Upper lobe of left lung (tissue), 6 donors: ENCODE data around the gene MAG. TPM values are rescaled to one million over a fixed set of nuclear protein-coding genes. Genes with fewer than 3 reads are reported as not detected.

Experiments used
- ATAC-seq, 2 donors: fragments of 200-7000 bp; cut with Tn5 transposase; one replicate each; pipeline ENCODE4 v1.9.1; 2022; ENCODE audit warnings: mild to moderate bottlenecking in 2 of 2, moderate library complexity in 2 of 2; ENCODE audit not compliant: low FRiP score in 2 of 2
- DNase-seq, 2 donors: peaks; one replicate each; pipeline ENCODE4 v3.0.0-alpha.2; 2019 to 2020
- H3K27ac ChIP-seq, 4 donors: fragments of 200-600 bp; sonication (generic); one replicate each; pipeline ENCODE4 v1.5.1; 2016 to 2019
- H3K27me3 ChIP-seq, 4 donors: fragments of 200-600 bp; sonication (generic); one replicate each; pipeline ENCODE4 v1.5.1; 2017 to 2019
- H3K36me3 ChIP-seq, 4 donors: fragments of 200-600 bp; sonication (generic); one replicate each; pipeline ENCODE4 v1.5.1; 2016 to 2019
- H3K4me1 ChIP-seq, 4 donors: fragments of 200-600 bp; sonication (generic); one replicate each; pipeline ENCODE4 v1.5.1; 2018 to 2019
- H3K4me3 ChIP-seq, 4 donors: fragments of 200-600 bp; sonication (generic); one replicate each; pipeline ENCODE4 v1.5.1; 2017 to 2019; ENCODE audit warnings: mild to moderate bottlenecking in 2 of 4, moderate library complexity in 1 of 4
- H3K9me3 ChIP-seq, 4 donors: fragments of 200-600 bp; sonication (generic); one replicate each; pipeline ENCODE4 v1.5.1; 2018 to 2019
- CTCF ChIP-seq, 6 experiments: fragments of 450-650 bp in 4 of 6; fragments of 200-600 bp in 2 of 6; sonication (generic) in 2 of 6; IDR thresholded peaks; one replicate each; pipeline ENCODE4 v1.5.1; 2016 to 2019; ENCODE audit warnings: antibody characterized with exemption in 6 of 6
- EP300 ChIP-seq, 4 donors: sonication (generic); formaldehyde crosslinking; IDR thresholded peaks; one replicate each; pipeline ENCODE4 v1.5.1; 2017; ENCODE audit warnings: antibody characterized with exemption in 4 of 4, control low read depth in 2 of 4
- POLR2A ChIP-seq, 4 donors: fragments of 450-650 bp; IDR thresholded peaks; one replicate each; pipeline ENCODE4 v1.5.1; 2016 to 2017; ENCODE audit warnings: antibody characterized with exemption in 4 of 4, mild to moderate bottlenecking in 2 of 4
- POLR2AphosphoS5 ChIP-seq, 2 donors: sonication (generic); formaldehyde crosslinking; IDR thresholded peaks; one replicate each; pipeline ENCODE4 v1.5.1; 2017; ENCODE audit warnings: antibody characterized with exemption in 2 of 2
- WGBS, 2 donors: methylation state at CpG; one replicate each; pipeline ENCODE4 v1.1.5; 2017 to 2018; 5-methylcytosine and 5-hydroxymethylcytosine counted together
- total RNA-seq, 6 donors: library from RNA; depleted of rRNA in 4 of 6; stranded (reverse); fragments of >200 nt in 4 of 6; gene quantifications; one replicate each; pipeline versions ENCODE4 v1.1.0 to v1.2.1, GENCODE V29; 2016 to 2021
- donor health status: DM: no; HTN: no; CAD: no; lungs with moderate emphysema.
- donor health status: DM: no; HTN: yes; CAD: no; lungs with severe emphysema.

Gene MAG, protein sequence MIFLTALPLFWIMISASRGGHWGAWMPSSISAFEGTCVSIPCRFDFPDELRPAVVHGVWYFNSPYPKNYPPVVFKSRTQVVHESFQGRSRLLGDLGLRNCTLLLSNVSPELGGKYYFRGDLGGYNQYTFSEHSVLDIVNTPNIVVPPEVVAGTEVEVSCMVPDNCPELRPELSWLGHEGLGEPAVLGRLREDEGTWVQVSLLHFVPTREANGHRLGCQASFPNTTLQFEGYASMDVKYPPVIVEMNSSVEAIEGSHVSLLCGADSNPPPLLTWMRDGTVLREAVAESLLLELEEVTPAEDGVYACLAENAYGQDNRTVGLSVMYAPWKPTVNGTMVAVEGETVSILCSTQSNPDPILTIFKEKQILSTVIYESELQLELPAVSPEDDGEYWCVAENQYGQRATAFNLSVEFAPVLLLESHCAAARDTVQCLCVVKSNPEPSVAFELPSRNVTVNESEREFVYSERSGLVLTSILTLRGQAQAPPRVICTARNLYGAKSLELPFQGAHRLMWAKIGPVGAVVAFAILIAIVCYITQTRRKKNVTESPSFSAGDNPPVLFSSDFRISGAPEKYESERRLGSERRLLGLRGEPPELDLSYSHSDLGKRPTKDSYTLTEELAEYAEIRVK
- 1 to 10 TPM in 2 of 6 donors, under 1 TPM in 2, not detected in 2; 0.51 to 6.2 (median 2.2) TPM for total RNA-seq

- no peak for ATAC-seq
These were observed at the start of gene MAG for GRCh38 chr19:35291916-35292315. Gene MAG, plus strand, starts transcription at chr19:35292161. Its CDS starts 3,248 bp downstream, at chr19:35295409.

DNA sequence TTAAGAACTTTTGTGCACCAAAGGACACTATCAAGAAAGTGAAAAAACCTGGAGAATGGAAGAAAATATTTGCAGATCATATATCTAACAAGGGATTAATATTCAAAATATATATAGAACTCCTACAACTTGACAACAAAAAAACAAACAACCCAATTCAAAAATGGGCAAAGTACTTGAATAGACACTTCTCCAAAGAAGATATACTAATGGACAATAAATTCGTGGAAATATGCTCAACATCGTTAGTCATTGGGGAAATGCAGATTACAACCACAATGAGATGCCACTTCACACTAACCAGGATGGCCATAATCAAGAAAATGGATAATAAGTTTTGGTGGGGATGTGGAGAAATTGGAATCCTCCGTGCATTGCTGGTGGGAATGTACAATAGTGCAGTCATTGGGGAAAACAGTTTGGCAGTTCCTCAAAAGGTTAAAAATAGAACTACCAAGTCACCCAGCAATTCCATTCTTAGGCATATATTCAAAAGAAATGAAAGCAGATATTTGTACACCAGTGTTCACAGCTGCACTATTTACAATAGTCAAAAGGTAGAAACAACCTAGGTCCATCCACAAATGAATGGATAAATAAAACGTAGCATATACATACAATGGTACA is 45.4 kb upstream of the MAG start:
- Histone ChIP-seq H3K36me3 (peaks cover 0 to 6% (median 0%) of the 10 kb centered on the region in 4 donors), H3K27ac (no peak overlapping the region), H3K27me3 (no peaks in the 10 kb centered on the region), H3K4me1 (peaks cover 15 to 35% (median 18%) of the 10 kb centered on the region in 4 donors), H3K9me3 (no peaks in the 10 kb centered on the region), H3K4me3 (no peak overlapping the region)
- TF ChIP-seq POLR2A (IDR thresholded peaks at IDR 0.05) (no peak), POLR2AphosphoS5 (IDR thresholded peaks at IDR 0.05) (no peak), EP300 (IDR thresholded peaks at IDR 0.05) (no peak), CTCF (IDR thresholded peaks at IDR 0.05) (no peak)
- 64 to 75% methylated on average over 4 of the region's 4 CpGs for WGBS, 2 donors
- DNase-seq = no peak
- no peak for ATAC-seq

More at GRCh38 chr19:35291916-35292315, at the start of gene MAG:
- H3K27ac ChIP-seq = no peak within 1 kb of the TSS
- TF ChIP-seq POLR2AphosphoS5 (IDR thresholded peaks at IDR 0.05) = no peak
- TF ChIP-seq EP300 (IDR thresholded peaks at IDR 0.05) = no peak
- TF ChIP-seq CTCF (IDR thresholded peaks at IDR 0.05) = no peak
- no peak for TF ChIP-seq POLR2A (IDR thresholded peaks at IDR 0.05)
- no peaks in the 10 kb centered on the region for H3K27me3 ChIP-seq
- H3K9me3 ChIP-seq = no peaks in the 10 kb centered on the region
- H3K4me1 ChIP-seq = no peaks in the 10 kb centered on the region
- H3K36me3 ChIP-seq = no peaks in the 10 kb centered on the region
- no peak within 1 kb of the TSS for H3K4me3 ChIP-seq
- 73 to 84% methylated on average over 8 to 12 of the region's 12 CpGs for WGBS, 2 donors
- peak in 1 of 2 donors; percentile 56 for DNase-seq

- 8 to 12% methylated on average over 8 to 16 of the region's 42 CpGs for WGBS, 2 donors
- H3K4me3 ChIP-seq = peak overlapping the region; percentile 56 to 78 (median 64)
- H3K27me3 ChIP-seq = no peaks in the 10 kb centered on the region
- peak; percentile 30 to 83 (median 56) for TF ChIP-seq CTCF (IDR thresholded peaks at IDR 0.05)
- peak; percentile 41 to 47 for TF ChIP-seq POLR2AphosphoS5 (IDR thresholded peaks at IDR 0.05)
- TF ChIP-seq EP300 (IDR thresholded peaks at IDR 0.05) = no peak
- TF ChIP-seq POLR2A (IDR thresholded peaks at IDR 0.05) = peak in 2 of 4 donors; percentile 39 to 53
- H3K4me1 ChIP-seq = peaks cover 15 to 35% (median 18%) of the 10 kb centered on the region in 4 donors
- H3K9me3 ChIP-seq = no peaks in the 10 kb centered on the region
- DNase-seq (peak; percentile 84 to 94), ATAC-seq (peak; percentile 75 to 92)
- peaks cover 0 to 7% (median 0%) of the 10 kb centered on the region in 4 donors for H3K36me3 ChIP-seq
- peak overlapping the region; percentile 88 to 98 (median 94) for H3K27ac ChIP-seq
These were observed 44.2 kb upstream of the MAG start for GRCh38 chr19:35247526-35248309.

- H3K9me3 ChIP-seq = no peaks in the 10 kb centered on the region
- peaks cover 18 to 36% (median 22%) of the 10 kb centered on the region in 4 donors for H3K4me1 ChIP-seq
- H3K36me3 ChIP-seq = peaks cover 0 to 7% (median 0%) of the 10 kb centered on the region in 4 donors
- no peak for TF ChIP-seq EP300 (IDR thresholded peaks at IDR 0.05)
- TF ChIP-seq POLR2A (IDR thresholded peaks at IDR 0.05) = peak in 3 of 4 donors; percentile 60 to 87 (median 86)
- peak; percentile 48 to 81 for TF ChIP-seq POLR2AphosphoS5 (IDR thresholded peaks at IDR 0.05)
- peak in 3 of 6 experiments; percentile 7 to 32 (median 21) for TF ChIP-seq CTCF (IDR thresholded peaks at IDR 0.05)
- ATAC-seq (peak; percentile 88 to 98), DNase-seq (peak; percentile 90 to 92)
- WGBS, 2 donors = 0 to 1% methylated on average over 7 to 42 of the region's 69 CpGs
- peak within 1 kb of the TSS; percentile 56 to 78 (median 64) for H3K4me3 ChIP-seq
- peak within 1 kb of the TSS; percentile 88 to 98 (median 94) for H3K27ac ChIP-seq
- no peaks in the 10 kb centered on the region for H3K27me3 ChIP-seq
These were observed 43.4 kb upstream of the MAG start, which contains the start of gene LSR for GRCh38 chr19:35248310-35249145. Gene LSR, plus strand, starts transcription at chr19:35249002. Its CDS starts 21 bp downstream, at chr19:35249023.
